ENCODE measurements around the gene LIN28B.

DNA sequence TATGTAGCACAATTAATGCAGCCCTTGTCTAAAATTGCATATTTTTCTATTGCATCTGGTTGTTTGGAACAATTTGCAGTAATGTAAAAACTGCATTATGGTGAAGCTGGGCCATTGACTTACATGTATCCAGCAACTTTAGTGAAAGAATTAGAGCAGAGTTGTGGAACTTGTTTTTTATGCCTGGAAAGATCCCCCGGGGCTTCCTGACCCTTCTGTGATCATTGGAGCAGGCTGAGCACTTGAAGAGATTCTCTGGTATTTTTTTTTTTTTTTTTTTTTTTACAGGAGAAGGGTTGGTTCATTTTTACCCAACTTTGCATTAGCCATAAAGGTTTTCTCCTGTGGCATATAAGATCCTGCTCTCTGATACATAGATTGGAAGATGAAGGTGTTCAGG lies 45.0 kb downstream of the LIN28B start:
- TF ChIP-seq, protein P1, sequence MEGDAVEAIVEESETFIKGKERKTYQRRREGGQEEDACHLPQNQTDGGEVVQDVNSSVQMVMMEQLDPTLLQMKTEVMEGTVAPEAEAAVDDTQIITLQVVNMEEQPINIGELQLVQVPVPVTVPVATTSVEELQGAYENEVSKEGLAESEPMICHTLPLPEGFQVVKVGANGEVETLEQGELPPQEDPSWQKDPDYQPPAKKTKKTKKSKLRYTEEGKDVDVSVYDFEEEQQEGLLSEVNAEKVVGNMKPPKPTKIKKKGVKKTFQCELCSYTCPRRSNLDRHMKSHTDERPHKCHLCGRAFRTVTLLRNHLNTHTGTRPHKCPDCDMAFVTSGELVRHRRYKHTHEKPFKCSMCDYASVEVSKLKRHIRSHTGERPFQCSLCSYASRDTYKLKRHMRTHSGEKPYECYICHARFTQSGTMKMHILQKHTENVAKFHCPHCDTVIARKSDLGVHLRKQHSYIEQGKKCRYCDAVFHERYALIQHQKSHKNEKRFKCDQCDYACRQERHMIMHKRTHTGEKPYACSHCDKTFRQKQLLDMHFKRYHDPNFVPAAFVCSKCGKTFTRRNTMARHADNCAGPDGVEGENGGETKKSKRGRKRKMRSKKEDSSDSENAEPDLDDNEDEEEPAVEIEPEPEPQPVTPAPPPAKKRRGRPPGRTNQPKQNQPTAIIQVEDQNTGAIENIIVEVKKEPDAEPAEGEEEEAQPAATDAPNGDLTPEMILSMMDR (IDR thresholded peaks at IDR 0.05) = no peak
- TF ChIP-seq POLR2A (IDR thresholded peaks at IDR 0.05) = no peak
